Liver (tissue), 9 donors: ENCODE measurements around the gene HES4. TPM values are rescaled to one million over a fixed set of nuclear protein-coding genes. Genes with fewer than 3 reads are reported as not detected.

Source experiments
- DNase-seq: peaks from one replicate; pipeline ENCODE4 v3.0.0-alpha.2; 2017; ENCODE audit warnings: low spot score
- H3K27ac ChIP-seq, 2 donors: one replicate each; pipeline ENCODE4 v1.7.0; 2013; ENCODE audit warnings: inconsistent platforms in 2 of 2, low read length in 2 of 2, control low read depth in 1 of 2, low read depth in 1 of 2, mild to moderate bottlenecking in 1 of 2
- H3K27me3 ChIP-seq, 4 donors: one replicate each; pipeline versions ENCODE4 v1.6.1 to v1.7.0; 2013; ENCODE audit warnings: low read length in 3 of 4, inconsistent platforms in 1 of 4, mild to moderate bottlenecking in 1 of 4, moderate library complexity in 1 of 4; ENCODE audit not compliant: control insufficient read depth in 4 of 4, insufficient read depth in 4 of 4
- H3K36me3 ChIP-seq, 4 donors: one replicate each; pipeline versions ENCODE4 v1.6.1 to v1.7.0; 2013; ENCODE audit warnings: low read length in 3 of 4, mild to moderate bottlenecking in 3 of 4, low read depth in 1 of 4, moderate library complexity in 1 of 4; ENCODE audit not compliant: control insufficient read depth in 4 of 4, insufficient read depth in 3 of 4
- H3K4me1 ChIP-seq, 4 donors: one replicate each; pipeline versions ENCODE4 v1.6.1 to v1.7.0; 2013; ENCODE audit warnings: low read length in 3 of 4, mild to moderate bottlenecking in 3 of 4, moderate library complexity in 1 of 4; ENCODE audit not compliant: control insufficient read depth in 4 of 4, insufficient read depth in 4 of 4
- H3K4me3 ChIP-seq, 3 donors: one replicate each; pipeline versions ENCODE4 v1.6.1 to v1.7.0; 2013; ENCODE audit warnings: low read length in 3 of 3, control low read depth in 1 of 3, low read depth in 1 of 3, mild to moderate bottlenecking in 1 of 3
- H3K9ac ChIP-seq, 2 donors: one replicate each; pipeline ENCODE4 v1.7.0; 2013; ENCODE audit warnings: low read length in 2 of 2, mild to moderate bottlenecking in 2 of 2, moderate library complexity in 2 of 2, control low read depth in 1 of 2, low read depth in 1 of 2
- H3K9me3 ChIP-seq, 4 donors: one replicate each; pipeline versions ENCODE4 v1.6.1 to v1.7.0; 2013; ENCODE audit warnings: low read length in 3 of 4; ENCODE audit not compliant: control insufficient read depth in 4 of 4
- ATF3 ChIP-seq: IDR thresholded peaks from 2 replicates; pipeline ENCODE4 v1.6.1; 2016; ENCODE audit warnings: antibody characterized with exemption
- CTCF ChIP-seq: fragments of 150-350 bp; IDR thresholded peaks from 2 replicates; pipeline ENCODE4 v1.5.1; 2017; ENCODE audit warnings: improper control_type of control experiment, low read depth, low read length; ENCODE audit not compliant: missing input control
- FOXA1 ChIP-seq: IDR thresholded peaks from 2 replicates; pipeline ENCODE4 v1.6.1; 2016; ENCODE audit warnings: antibody characterized with exemption
- FOXA2 ChIP-seq: IDR thresholded peaks from 2 replicates; pipeline ENCODE4 v1.6.1; 2016; ENCODE audit warnings: antibody characterized with exemption
- GABPA ChIP-seq, 2 donors: IDR thresholded peaks in 1 of 2; conservative IDR thresholded peaks in 1 of 2; 2 replicates each; pipeline ENCODE4 v1.6.1; 2016; ENCODE audit warnings: antibody characterized with exemption in 2 of 2, mild to moderate bottlenecking in 1 of 2, moderate library complexity in 1 of 2
- HNF4A ChIP-seq, 2 donors: conservative IDR thresholded peaks; 2 replicates each; pipeline ENCODE4 v1.6.1; 2016; ENCODE audit warnings: antibody characterized with exemption in 2 of 2, mild to moderate bottlenecking in 2 of 2
- HNF4G ChIP-seq: IDR thresholded peaks from 2 replicates; pipeline ENCODE4 v1.6.1; 2016; ENCODE audit warnings: antibody characterized with exemption
- JUND ChIP-seq, 2 donors: IDR thresholded peaks; 2 replicates each; pipeline ENCODE4 v1.6.1; 2016; ENCODE audit warnings: antibody characterized with exemption in 2 of 2
- MAX ChIP-seq: IDR thresholded peaks from 2 replicates; pipeline ENCODE4 v1.6.1; 2016; ENCODE audit warnings: antibody characterized with exemption
- NR2F2 ChIP-seq: IDR thresholded peaks from 2 replicates; pipeline ENCODE4 v1.6.1; 2016; ENCODE audit warnings: antibody characterized with exemption
- RAD21 ChIP-seq, 2 donors: IDR thresholded peaks; 2 replicates each; pipeline ENCODE4 v1.6.1; 2016; ENCODE audit warnings: antibody characterized with exemption in 2 of 2, mild to moderate bottlenecking in 2 of 2
- REST ChIP-seq: IDR thresholded peaks from 2 replicates; pipeline ENCODE4 v1.6.1; 2016; ENCODE audit warnings: antibody characterized with exemption, mild to moderate bottlenecking
- RXRA ChIP-seq, 2 donors: IDR thresholded peaks; 2 replicates each; pipeline ENCODE4 v1.6.1; 2017 to 2018; ENCODE audit warnings: antibody characterized with exemption in 2 of 2, mild to moderate bottlenecking in 1 of 2
- SP1 ChIP-seq: IDR thresholded peaks from 2 replicates; pipeline ENCODE4 v1.6.1; 2018; ENCODE audit warnings: antibody characterized with exemption, mild to moderate bottlenecking
- ZBTB33 ChIP-seq: IDR thresholded peaks from 2 replicates; pipeline ENCODE4 v1.6.1; 2016; ENCODE audit warnings: antibody characterized with exemption
- WGBS: extraction: QIAGEN DNeasy Blood & Tissue Kit; methylation state at CpG from one replicate; pipeline ENCODE4 v1.1.7; 2013; 5-methylcytosine and 5-hydroxymethylcytosine counted together
- polyA plus RNA-seq, 2 donors: library from polyadenylated mRNA; stranded (reverse) in 1 of 2; unstranded in 1 of 2; fragments of 200-250 nt in 1 of 2; fragments of >200 nt in 1 of 2; fragmentation: Nextera tagmentation in 1 of 2; extraction: Ambion mirVana in 1 of 2; gene quantifications; one replicate each; pipeline versions ENCODE4 v1.2.1 to v1.2.3, GENCODE V29; 2013 to 2015
- total RNA-seq, 2 donors: library from RNA; depleted of rRNA; stranded (reverse); fragments of >200 nt; gene quantifications; one replicate each; pipeline ENCODE4 v1.2.3, GENCODE V29; 2014
- donor health status: healthy.
- donor health status: healthy.
- donor health status: healthy.
- donor health status: healthy.
- donor health status: healthy.

The HES4 gene
- total and polyA plus RNA-seq, 4 donors = 0.93 to 1.9 (median 1.7) TPM

- Histone ChIP-seq H3K4me1 (peaks cover 3 to 10% (median 7%) of the 10 kb centered on the region in 4 donors), H3K9ac (no peak overlapping the region), H3K27ac (no peak overlapping the region), H3K27me3 (no peaks in the 10 kb centered on the region), H3K9me3 (no peaks in the 10 kb centered on the region), H3K36me3 (no peaks in the 10 kb centered on the region), H3K4me3 (peak overlapping the region in 1 of 3 donors; percentile 91)
- peak; percentile 56 for DNase-seq
- 48% methylated on average over 33 of the region's 33 CpGs for WGBS
- TF ChIP-seq HNF4G = no peak
- no peak for TF ChIP-seq ATF3
- TF ChIP-seq NR2F2 = no peak
- no peak for TF ChIP-seq FOXA2
- no peak for TF ChIP-seq JUND (IDR thresholded peaks at IDR 0.05)
- TF ChIP-seq FOXA1 = no peak
Measured at GRCh38 chr1:1021010-1021919, 21.4 kb upstream of the HES4 start.

- 2% methylated on average over 59 of the region's 59 CpGs for WGBS
- Histone ChIP-seq H3K4me1 (peaks cover 3 to 10% (median 7%) of the 10 kb centered on the region in 4 donors), H3K9ac (no peak overlapping the region), H3K4me3 (peak overlapping the region in 2 of 3 donors; percentile 65 to 91), H3K36me3 (no peaks in the 10 kb centered on the region), H3K27ac (no peak overlapping the region), H3K9me3 (no peaks in the 10 kb centered on the region), H3K27me3 (no peaks in the 10 kb centered on the region)
- no peak for TF ChIP-seq MAX
- no peak for TF ChIP-seq HNF4A (conservative IDR thresholded peaks at IDR 0.05)
- no peak for TF ChIP-seq HNF4G
- TF ChIP-seq RXRA (IDR thresholded peaks at IDR 0.05) = no peak
- TF ChIP-seq RAD21 (IDR thresholded peaks at IDR 0.05) = no peak
- TF ChIP-seq REST = no peak
- no peak for TF ChIP-seq GABPA (IDR thresholded peaks at IDR 0.05 in 1 of 2, conservative IDR thresholded peaks at IDR 0.05 in 1 of 2)
- no peak for TF ChIP-seq FOXA2
- no peak for TF ChIP-seq FOXA1
- TF ChIP-seq SP1 = no peak
- TF ChIP-seq NR2F2 = no peak
- no peak for TF ChIP-seq ATF3
- no peak for TF ChIP-seq ZBTB33
- TF ChIP-seq CTCF = no peak
- no peak for DNase-seq
Measured at GRCh38 chr1:1020415-1021009, 20.6 kb upstream of the HES4 start.
